Measurements from ENCODE around the gene TMEM185A.
"Not testable (repeated sequence)": the region's sequence is repeated elsewhere in the genome, so short reads cannot be mapped to it uniquely, and the experiment has no call there.

TMEM185A gene

GRCh38 chrX:149619662-149620061 lies 11.9 kb downstream of the TMEM185A start:
- DNase-seq: not testable (repeated sequence)

- no peak for DNase-seq
These were observed 12.7 kb downstream of the TMEM185A start for GRCh38 chrX:149618871-149619270.

- no peak for DNase-seq
These were observed 19.9 kb downstream of the TMEM185A start for GRCh38 chrX:149611623-149612175.

- no peak for DNase-seq
These were observed 21.1 kb downstream of the TMEM185A start for GRCh38 chrX:149610511-149610910.

- no peak for DNase-seq
These were observed 23.9 kb downstream of the TMEM185A start for GRCh38 chrX:149607699-149608098.

- not testable (repeated sequence) for DNase-seq
These were observed 26.2 kb downstream of the TMEM185A start for GRCh38 chrX:149605248-149605885.

- not testable (repeated sequence) for DNase-seq
These were observed 33.0 kb downstream of the TMEM185A start for GRCh38 chrX:149598603-149599002.

GRCh38 chrX:149595943-149596342 lies 35.6 kb downstream of the TMEM185A start:
- not testable (repeated sequence) for DNase-seq

- DNase-seq: not testable (repeated sequence)
These were observed 36.4 kb downstream of the TMEM185A start, which contains the start of gene HSFX2 for GRCh38 chrX:149595214-149595613. HSFX2 (minus strand) TSS chrX:149595314; CDS start chrX:149594700, 614 bp downstream.

GRCh38 chrX:149590993-149591392 lies 40.6 kb downstream of the TMEM185A start:
- DNase-seq: not testable (repeated sequence)

GRCh38 chrX:149587359-149587758 lies 44.2 kb downstream of the TMEM185A start, which contains the start of gene MAGEA9B:
MAGEA9B (minus strand) TSS chrX:149587459; CDS start chrX:149583179, 4,280 bp downstream.
- not testable (repeated sequence) for DNase-seq

- DNase-seq: not testable (repeated sequence)
These were observed 46.0 kb downstream of the TMEM185A start for GRCh38 chrX:149585631-149586030.

- DNase-seq: not testable (repeated sequence)
These were observed 58.1 kb downstream of the TMEM185A start for GRCh38 chrX:149573456-149573855.

GRCh38 chrX:149572743-149573142 lies 58.8 kb downstream of the TMEM185A start:
- DNase-seq: no peak

- DNase-seq: no peak
These were observed 59.8 kb downstream of the TMEM185A start for GRCh38 chrX:149571770-149572169.

GRCh38 chrX:149570668-149571067 lies 60.9 kb downstream of the TMEM185A start:
- no peak for DNase-seq

GRCh38 chrX:149569770-149570169 lies 61.8 kb downstream of the TMEM185A start:
- DNase-seq: no peak

- DNase-seq: no peak
These were observed 62.8 kb downstream of the TMEM185A start for GRCh38 chrX:149568701-149569296.

- DNase-seq: no peak
These were observed 63.8 kb downstream of the TMEM185A start for GRCh38 chrX:149567621-149568417.

GRCh38 chrX:149563359-149563758 lies 68.2 kb downstream of the TMEM185A start:
- no peak for DNase-seq

GRCh38 chrX:149555251-149555650 lies 76.3 kb downstream of the TMEM185A start:
- not testable (repeated sequence) for DNase-seq

- DNase-seq: not testable (repeated sequence)
These were observed 79.7 kb downstream of the TMEM185A start for GRCh38 chrX:149551939-149552248.

- not testable (repeated sequence) for DNase-seq
These were observed 80.2 kb downstream of the TMEM185A start for GRCh38 chrX:149551245-149551938.
